Stimulated activated CD4-positive, alpha-beta T cell treated with anti-CD3 and anti-CD28 coated beads, TNF-alpha, amount 100 ng/mL, for 4 hours (primary cell): ENCODE results near the gene NLK.

Source experiments
- DNase-seq, 3 experiments: peaks; one replicate each; pipeline ENCODE4 v3.0.0-alpha.2; 2020; ENCODE audit warnings: low read depth in 3 of 3

NLK gene

GRCh38 chr17:28113269-28113668 lies 70.8 kb downstream of the NLK start:
- no peak for DNase-seq

- DNase-seq, result no peak
These were observed 72.6 kb downstream of the NLK start for GRCh38 chr17:28115046-28115445.

- no peak for DNase-seq
These were observed 74.8 kb downstream of the NLK start for GRCh38 chr17:28117304-28117703.

- DNase-seq, result no peak
These were observed 75.9 kb downstream of the NLK start for GRCh38 chr17:28118362-28118761.

- DNase-seq, result no peak
These were observed 76.6 kb downstream of the NLK start for GRCh38 chr17:28119046-28119445.

- no peak for DNase-seq
These were observed 77.1 kb downstream of the NLK start for GRCh38 chr17:28119560-28119959.

- DNase-seq, result no peak
These were observed 78.3 kb downstream of the NLK start for GRCh38 chr17:28120766-28121165.

GRCh38 chr17:28124962-28125361 lies 82.5 kb downstream of the NLK start:
- no peak for DNase-seq

- no peak for DNase-seq
These were observed 83.3 kb downstream of the NLK start for GRCh38 chr17:28125526-28126378.

- DNase-seq, result no peak
These were observed 84.7 kb downstream of the NLK start for GRCh38 chr17:28127196-28127595.

GRCh38 chr17:28128779-28129178 lies 86.3 kb downstream of the NLK start:
- DNase-seq, result no peak

GRCh38 chr17:28130472-28130871 lies 88.0 kb downstream of the NLK start:
- no peak for DNase-seq

- DNase-seq, result no peak
These were observed 89.1 kb downstream of the NLK start for GRCh38 chr17:28131599-28131998.

- DNase-seq, result no peak
These were observed 91.1 kb downstream of the NLK start for GRCh38 chr17:28133562-28133970.

GRCh38 chr17:28136923-28137322 lies 94.4 kb downstream of the NLK start:
- DNase-seq, result no peak

GRCh38 chr17:28139822-28140221 lies 97.3 kb downstream of the NLK start:
- DNase-seq, result no peak

- DNase-seq, result no peak
These were observed 98.8 kb downstream of the NLK start for GRCh38 chr17:28141313-28141712.

GRCh38 chr17:28141773-28142172 lies 99.3 kb downstream of the NLK start:
- DNase-seq, result no peak

GRCh38 chr17:28142305-28142704 lies 99.8 kb downstream of the NLK start:
- DNase-seq, result no peak

GRCh38 chr17:28144019-28144418 lies 101.5 kb downstream of the NLK start:
- DNase-seq, result no peak

- DNase-seq, result no peak
These were observed 102.9 kb downstream of the NLK start for GRCh38 chr17:28145348-28145747.

- no peak for DNase-seq
These were observed 104.5 kb downstream of the NLK start for GRCh38 chr17:28147017-28147416.

- DNase-seq, result no peak
These were observed 108.5 kb downstream of the NLK start for GRCh38 chr17:28151001-28151400.

GRCh38 chr17:28154214-28154613 lies 111.7 kb downstream of the NLK start:
- DNase-seq, result no peak
